Liver (tissue), 9 donors: ENCODE results near the gene KLF3. TPM values are rescaled to one million over a fixed set of nuclear protein-coding genes. Genes with fewer than 3 reads are reported as not detected.

Source experiments
- DNase-seq: peaks from one replicate; pipeline ENCODE4 v3.0.0-alpha.2; 2017; ENCODE audit warnings: low spot score
- H3K27ac ChIP-seq, 2 donors: one replicate each; pipeline ENCODE4 v1.7.0; 2013; ENCODE audit warnings: inconsistent platforms in 2 of 2, low read length in 2 of 2, control low read depth in 1 of 2, low read depth in 1 of 2, mild to moderate bottlenecking in 1 of 2
- H3K27me3 ChIP-seq, 4 donors: one replicate each; pipeline versions ENCODE4 v1.6.1 to v1.7.0; 2013; ENCODE audit warnings: low read length in 3 of 4, inconsistent platforms in 1 of 4, mild to moderate bottlenecking in 1 of 4, moderate library complexity in 1 of 4; ENCODE audit not compliant: control insufficient read depth in 4 of 4, insufficient read depth in 4 of 4
- H3K36me3 ChIP-seq, 4 donors: one replicate each; pipeline versions ENCODE4 v1.6.1 to v1.7.0; 2013; ENCODE audit warnings: low read length in 3 of 4, mild to moderate bottlenecking in 3 of 4, low read depth in 1 of 4, moderate library complexity in 1 of 4; ENCODE audit not compliant: control insufficient read depth in 4 of 4, insufficient read depth in 3 of 4
- H3K4me1 ChIP-seq, 4 donors: one replicate each; pipeline versions ENCODE4 v1.6.1 to v1.7.0; 2013; ENCODE audit warnings: low read length in 3 of 4, mild to moderate bottlenecking in 3 of 4, moderate library complexity in 1 of 4; ENCODE audit not compliant: control insufficient read depth in 4 of 4, insufficient read depth in 4 of 4
- H3K4me3 ChIP-seq, 3 donors: one replicate each; pipeline versions ENCODE4 v1.6.1 to v1.7.0; 2013; ENCODE audit warnings: low read length in 3 of 3, control low read depth in 1 of 3, low read depth in 1 of 3, mild to moderate bottlenecking in 1 of 3
- H3K9ac ChIP-seq, 2 donors: one replicate each; pipeline ENCODE4 v1.7.0; 2013; ENCODE audit warnings: low read length in 2 of 2, mild to moderate bottlenecking in 2 of 2, moderate library complexity in 2 of 2, control low read depth in 1 of 2, low read depth in 1 of 2
- H3K9me3 ChIP-seq, 4 donors: one replicate each; pipeline versions ENCODE4 v1.6.1 to v1.7.0; 2013; ENCODE audit warnings: low read length in 3 of 4; ENCODE audit not compliant: control insufficient read depth in 4 of 4
- EGR1 ChIP-seq, 2 donors: IDR thresholded peaks; 2 replicates each; pipeline ENCODE4 v1.6.1; 2016 to 2018; ENCODE audit warnings: antibody characterized with exemption in 2 of 2, low read depth in 2 of 2
- FOXA1 ChIP-seq: IDR thresholded peaks from 2 replicates; pipeline ENCODE4 v1.6.1; 2016; ENCODE audit warnings: antibody characterized with exemption
- FOXA2 ChIP-seq: IDR thresholded peaks from 2 replicates; pipeline ENCODE4 v1.6.1; 2016; ENCODE audit warnings: antibody characterized with exemption
- GABPA ChIP-seq, 2 donors: IDR thresholded peaks in 1 of 2; conservative IDR thresholded peaks in 1 of 2; 2 replicates each; pipeline ENCODE4 v1.6.1; 2016; ENCODE audit warnings: antibody characterized with exemption in 2 of 2, mild to moderate bottlenecking in 1 of 2, moderate library complexity in 1 of 2
- HNF4A ChIP-seq, 2 donors: conservative IDR thresholded peaks; 2 replicates each; pipeline ENCODE4 v1.6.1; 2016; ENCODE audit warnings: antibody characterized with exemption in 2 of 2, mild to moderate bottlenecking in 2 of 2
- HNF4G ChIP-seq: IDR thresholded peaks from 2 replicates; pipeline ENCODE4 v1.6.1; 2016; ENCODE audit warnings: antibody characterized with exemption
- JUND ChIP-seq, 2 donors: IDR thresholded peaks; 2 replicates each; pipeline ENCODE4 v1.6.1; 2016; ENCODE audit warnings: antibody characterized with exemption in 2 of 2
- NR2F2 ChIP-seq: IDR thresholded peaks from 2 replicates; pipeline ENCODE4 v1.6.1; 2016; ENCODE audit warnings: antibody characterized with exemption
- RAD21 ChIP-seq, 2 donors: IDR thresholded peaks; 2 replicates each; pipeline ENCODE4 v1.6.1; 2016; ENCODE audit warnings: antibody characterized with exemption in 2 of 2, mild to moderate bottlenecking in 2 of 2
- RXRA ChIP-seq, 2 donors: IDR thresholded peaks; 2 replicates each; pipeline ENCODE4 v1.6.1; 2017 to 2018; ENCODE audit warnings: antibody characterized with exemption in 2 of 2, mild to moderate bottlenecking in 1 of 2
- SP1 ChIP-seq: IDR thresholded peaks from 2 replicates; pipeline ENCODE4 v1.6.1; 2018; ENCODE audit warnings: antibody characterized with exemption, mild to moderate bottlenecking
- TAF1 ChIP-seq: conservative IDR thresholded peaks from 2 replicates; pipeline ENCODE4 v1.6.1; 2016; ENCODE audit warnings: antibody characterized with exemption, mild to moderate bottlenecking
- YY1 ChIP-seq: IDR thresholded peaks from 2 replicates; pipeline ENCODE4 v1.6.1; 2016; ENCODE audit warnings: antibody characterized with exemption, mild to moderate bottlenecking
- WGBS: extraction: QIAGEN DNeasy Blood & Tissue Kit; methylation state at CpG from one replicate; pipeline ENCODE4 v1.1.7; 2013; 5-methylcytosine and 5-hydroxymethylcytosine counted together
- polyA plus RNA-seq, 2 donors: library from polyadenylated mRNA; stranded (reverse) in 1 of 2; unstranded in 1 of 2; fragments of 200-250 nt in 1 of 2; fragments of >200 nt in 1 of 2; fragmentation: Nextera tagmentation in 1 of 2; extraction: Ambion mirVana in 1 of 2; gene quantifications; one replicate each; pipeline versions ENCODE4 v1.2.1 to v1.2.3, GENCODE V29; 2013 to 2015
- total RNA-seq, 2 donors: library from RNA; depleted of rRNA; stranded (reverse); fragments of >200 nt; gene quantifications; one replicate each; pipeline ENCODE4 v1.2.3, GENCODE V29; 2014
- TF ChIP-seq, protein P1 (sequence below): IDR thresholded peaks from 2 replicates; pipeline ENCODE4 v1.6.1; 2016; ENCODE audit warnings: antibody characterized with exemption
- TF ChIP-seq, protein P2 (sequence below): fragments of 150-350 bp; IDR thresholded peaks from 2 replicates; pipeline ENCODE4 v1.5.1; 2017; ENCODE audit warnings: improper control_type of control experiment, low read depth, low read length; ENCODE audit not compliant: missing input control
- TF ChIP-seq, protein P3 (sequence below): IDR thresholded peaks from 2 replicates; pipeline ENCODE4 v1.6.1; 2016; ENCODE audit warnings: antibody characterized with exemption
- TF ChIP-seq, protein P4 (sequence below): IDR thresholded peaks from 2 replicates; pipeline ENCODE4 v1.6.1; 2016; ENCODE audit warnings: antibody characterized with exemption
- TF ChIP-seq, protein P5 (sequence below): IDR thresholded peaks from 2 replicates; pipeline ENCODE4 v1.6.1; 2016; ENCODE audit warnings: antibody characterized with exemption, mild to moderate bottlenecking
- donor health status: healthy.
- donor health status: healthy.
- donor health status: healthy.
- donor health status: healthy.
- donor health status: healthy.

KLF3 gene
- total and polyA plus RNA-seq, 4 donors, result 11.1 to 77.5 (median 21.0) TPM

DNA sequence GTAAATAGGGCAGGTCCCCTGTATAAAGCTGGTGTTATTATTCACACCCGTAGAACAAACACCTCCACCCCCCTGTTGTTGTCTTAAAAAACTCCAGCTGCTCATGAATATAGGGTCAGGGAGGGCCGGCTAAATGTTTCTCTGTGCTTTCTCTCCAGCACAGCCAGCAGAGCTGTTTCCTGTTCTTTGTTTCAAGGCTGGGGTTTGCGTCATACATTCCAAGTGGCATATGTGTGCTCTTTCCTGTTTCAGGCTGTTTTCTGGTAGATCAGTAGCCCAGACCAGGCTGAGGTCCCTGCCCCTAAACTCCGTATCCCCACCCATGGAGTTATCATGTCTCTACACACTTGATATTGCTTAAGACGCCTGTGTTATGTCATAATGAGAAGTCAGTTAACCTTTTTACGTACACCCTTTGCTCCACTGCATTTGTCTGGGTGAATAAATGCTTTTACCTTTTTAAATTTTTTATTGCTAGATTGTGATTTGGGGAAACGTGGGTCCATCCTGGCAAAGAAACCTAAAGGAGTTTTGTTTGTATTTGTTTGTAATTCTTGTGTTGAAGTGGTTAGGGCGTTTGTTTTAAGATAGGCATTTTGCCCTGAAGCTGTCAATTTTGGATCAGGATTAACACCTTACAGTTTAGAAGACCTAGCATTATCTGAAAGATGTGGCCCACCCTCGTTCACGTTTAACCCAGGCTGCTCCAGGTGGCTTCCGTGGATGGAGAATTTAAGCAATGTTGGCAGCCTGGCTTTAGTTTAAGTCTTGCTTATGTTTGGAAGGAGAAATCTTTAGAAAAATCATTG is 3.3 kb downstream of the KLF3 start:
- WGBS, result 3% methylated on average over 11 of the region's 11 CpGs
- peaks cover 20 to 73% (median 59%) of the 10 kb centered on the region in 4 donors for H3K4me1 ChIP-seq
- TF ChIP-seq HNF4G, result no peak
- peak; percentile 67 to 89 for TF ChIP-seq EGR1 (IDR thresholded peaks at IDR 0.05; ENCODE audit: low read depth in 2 of 2)
- TF ChIP-seq JUND (IDR thresholded peaks at IDR 0.05), result peak; percentile 94
- TF ChIP-seq GABPA (IDR thresholded peaks at IDR 0.05 in 1 of 2, conservative IDR thresholded peaks at IDR 0.05 in 1 of 2), result peak; percentile 71 to 78
- TF ChIP-seq HNF4A (conservative IDR thresholded peaks at IDR 0.05), result peak; percentile 77 to 83
- peak; percentile 80 for TF ChIP-seq YY1
- peak; percentile 96 for TF ChIP-seq SP1
- peak; percentile 94 to 96 for TF ChIP-seq RXRA (IDR thresholded peaks at IDR 0.05)
- TF ChIP-seq, protein P1, sequence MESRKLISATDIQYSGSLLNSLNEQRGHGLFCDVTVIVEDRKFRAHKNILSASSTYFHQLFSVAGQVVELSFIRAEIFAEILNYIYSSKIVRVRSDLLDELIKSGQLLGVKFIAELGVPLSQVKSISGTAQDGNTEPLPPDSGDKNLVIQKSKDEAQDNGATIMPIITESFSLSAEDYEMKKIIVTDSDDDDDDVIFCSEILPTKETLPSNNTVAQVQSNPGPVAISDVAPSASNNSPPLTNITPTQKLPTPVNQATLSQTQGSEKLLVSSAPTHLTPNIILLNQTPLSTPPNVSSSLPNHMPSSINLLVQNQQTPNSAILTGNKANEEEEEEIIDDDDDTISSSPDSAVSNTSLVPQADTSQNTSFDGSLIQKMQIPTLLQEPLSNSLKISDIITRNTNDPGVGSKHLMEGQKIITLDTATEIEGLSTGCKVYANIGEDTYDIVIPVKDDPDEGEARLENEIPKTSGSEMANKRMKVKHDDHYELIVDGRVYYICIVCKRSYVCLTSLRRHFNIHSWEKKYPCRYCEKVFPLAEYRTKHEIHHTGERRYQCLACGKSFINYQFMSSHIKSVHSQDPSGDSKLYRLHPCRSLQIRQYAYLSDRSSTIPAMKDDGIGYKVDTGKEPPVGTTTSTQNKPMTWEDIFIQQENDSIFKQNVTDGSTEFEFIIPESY, result peak; percentile 91
- TF ChIP-seq, protein P2, sequence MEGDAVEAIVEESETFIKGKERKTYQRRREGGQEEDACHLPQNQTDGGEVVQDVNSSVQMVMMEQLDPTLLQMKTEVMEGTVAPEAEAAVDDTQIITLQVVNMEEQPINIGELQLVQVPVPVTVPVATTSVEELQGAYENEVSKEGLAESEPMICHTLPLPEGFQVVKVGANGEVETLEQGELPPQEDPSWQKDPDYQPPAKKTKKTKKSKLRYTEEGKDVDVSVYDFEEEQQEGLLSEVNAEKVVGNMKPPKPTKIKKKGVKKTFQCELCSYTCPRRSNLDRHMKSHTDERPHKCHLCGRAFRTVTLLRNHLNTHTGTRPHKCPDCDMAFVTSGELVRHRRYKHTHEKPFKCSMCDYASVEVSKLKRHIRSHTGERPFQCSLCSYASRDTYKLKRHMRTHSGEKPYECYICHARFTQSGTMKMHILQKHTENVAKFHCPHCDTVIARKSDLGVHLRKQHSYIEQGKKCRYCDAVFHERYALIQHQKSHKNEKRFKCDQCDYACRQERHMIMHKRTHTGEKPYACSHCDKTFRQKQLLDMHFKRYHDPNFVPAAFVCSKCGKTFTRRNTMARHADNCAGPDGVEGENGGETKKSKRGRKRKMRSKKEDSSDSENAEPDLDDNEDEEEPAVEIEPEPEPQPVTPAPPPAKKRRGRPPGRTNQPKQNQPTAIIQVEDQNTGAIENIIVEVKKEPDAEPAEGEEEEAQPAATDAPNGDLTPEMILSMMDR, result no peak
- TF ChIP-seq TAF1, result peak; percentile 85
- TF ChIP-seq, protein P3, sequence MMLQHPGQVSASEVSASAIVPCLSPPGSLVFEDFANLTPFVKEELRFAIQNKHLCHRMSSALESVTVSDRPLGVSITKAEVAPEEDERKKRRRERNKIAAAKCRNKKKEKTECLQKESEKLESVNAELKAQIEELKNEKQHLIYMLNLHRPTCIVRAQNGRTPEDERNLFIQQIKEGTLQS, result peak; percentile 96
- peak; percentile 34 for TF ChIP-seq FOXA2
- peak; percentile 57 for TF ChIP-seq FOXA1
- TF ChIP-seq RAD21 (IDR thresholded peaks at IDR 0.05), result peak; percentile 63 to 72
- TF ChIP-seq, protein P4, sequence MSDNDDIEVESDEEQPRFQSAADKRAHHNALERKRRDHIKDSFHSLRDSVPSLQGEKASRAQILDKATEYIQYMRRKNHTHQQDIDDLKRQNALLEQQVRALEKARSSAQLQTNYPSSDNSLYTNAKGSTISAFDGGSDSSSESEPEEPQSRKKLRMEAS, result peak; percentile 98
- TF ChIP-seq NR2F2, result peak; percentile 94
- TF ChIP-seq, protein P5, sequence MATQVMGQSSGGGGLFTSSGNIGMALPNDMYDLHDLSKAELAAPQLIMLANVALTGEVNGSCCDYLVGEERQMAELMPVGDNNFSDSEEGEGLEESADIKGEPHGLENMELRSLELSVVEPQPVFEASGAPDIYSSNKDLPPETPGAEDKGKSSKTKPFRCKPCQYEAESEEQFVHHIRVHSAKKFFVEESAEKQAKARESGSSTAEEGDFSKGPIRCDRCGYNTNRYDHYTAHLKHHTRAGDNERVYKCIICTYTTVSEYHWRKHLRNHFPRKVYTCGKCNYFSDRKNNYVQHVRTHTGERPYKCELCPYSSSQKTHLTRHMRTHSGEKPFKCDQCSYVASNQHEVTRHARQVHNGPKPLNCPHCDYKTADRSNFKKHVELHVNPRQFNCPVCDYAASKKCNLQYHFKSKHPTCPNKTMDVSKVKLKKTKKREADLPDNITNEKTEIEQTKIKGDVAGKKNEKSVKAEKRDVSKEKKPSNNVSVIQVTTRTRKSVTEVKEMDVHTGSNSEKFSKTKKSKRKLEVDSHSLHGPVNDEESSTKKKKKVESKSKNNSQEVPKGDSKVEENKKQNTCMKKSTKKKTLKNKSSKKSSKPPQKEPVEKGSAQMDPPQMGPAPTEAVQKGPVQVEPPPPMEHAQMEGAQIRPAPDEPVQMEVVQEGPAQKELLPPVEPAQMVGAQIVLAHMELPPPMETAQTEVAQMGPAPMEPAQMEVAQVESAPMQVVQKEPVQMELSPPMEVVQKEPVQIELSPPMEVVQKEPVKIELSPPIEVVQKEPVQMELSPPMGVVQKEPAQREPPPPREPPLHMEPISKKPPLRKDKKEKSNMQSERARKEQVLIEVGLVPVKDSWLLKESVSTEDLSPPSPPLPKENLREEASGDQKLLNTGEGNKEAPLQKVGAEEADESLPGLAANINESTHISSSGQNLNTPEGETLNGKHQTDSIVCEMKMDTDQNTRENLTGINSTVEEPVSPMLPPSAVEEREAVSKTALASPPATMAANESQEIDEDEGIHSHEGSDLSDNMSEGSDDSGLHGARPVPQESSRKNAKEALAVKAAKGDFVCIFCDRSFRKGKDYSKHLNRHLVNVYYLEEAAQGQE, result peak; percentile 84
- peak overlapping the region; percentile 68 to 93 for H3K9ac ChIP-seq
- H3K27me3 ChIP-seq, result no peaks in the 10 kb centered on the region
- no peaks in the 10 kb centered on the region for H3K36me3 ChIP-seq
- H3K27ac ChIP-seq, result peak overlapping the region; percentile 92 to 99
- H3K4me3 ChIP-seq, result peak overlapping the region; percentile 66 to 99 (median 94)
- no peaks in the 10 kb centered on the region for H3K9me3 ChIP-seq
- peak; percentile 79 for DNase-seq
